MV-4-11 (cell line): ENCODE measurements around the gene RNU7-1.

ENCODE experiments used
- DNase-seq: peaks from one replicate; lab custom pipeline; 2025; lab: John Stamatoyannopoulos, UW

RNU7-1 gene

GRCh38 chr12:6917491-6918231, 26.0 kb upstream of the RNU7-1 start:
- DNase-seq, result no peak

- DNase-seq, result no peak
These were observed 24.0 kb upstream of the RNU7-1 start for GRCh38 chr12:6919588-6919987.

- DNase-seq, result no peak
These were observed 22.1 kb upstream of the RNU7-1 start for GRCh38 chr12:6921539-6921938.

- peak; percentile 66 for DNase-seq
These were observed 21.3 kb upstream of the RNU7-1 start for GRCh38 chr12:6921996-6922946.

GRCh38 chr12:6923003-6923732, 20.4 kb upstream of the RNU7-1 start:
- DNase-seq, result no peak

- no peak for DNase-seq
These were observed 19.8 kb upstream of the RNU7-1 start for GRCh38 chr12:6923851-6924250.

- DNase-seq, result no peak
These were observed 18.4 kb upstream of the RNU7-1 start for GRCh38 chr12:6925239-6925539.

- DNase-seq, result no peak
These were observed 17.9 kb upstream of the RNU7-1 start for GRCh38 chr12:6925540-6926279.

- DNase-seq, result peak; percentile 19
These were observed 16.1 kb upstream of the RNU7-1 start, which contains the start of gene ATN1 for GRCh38 chr12:6927379-6928021. TSS of gene ATN1 (plus strand) at chr12:6927959. CDS start at chr12:6934002, 6,043 bp downstream.

GRCh38 chr12:6928022-6928702, 15.5 kb upstream of the RNU7-1 start:
- no peak for DNase-seq

GRCh38 chr12:6928703-6929407, 14.8 kb upstream of the RNU7-1 start:
- no peak for DNase-seq

- no peak for DNase-seq
These were observed 13.9 kb upstream of the RNU7-1 start for GRCh38 chr12:6929466-6930452.

GRCh38 chr12:6932766-6933165, 10.8 kb upstream of the RNU7-1 start:
- DNase-seq, result no peak

GRCh38 chr12:6934110-6934509, 9.5 kb upstream of the RNU7-1 start:
- DNase-seq, result no peak

- DNase-seq, result no peak
These were observed 8.0 kb upstream of the RNU7-1 start for GRCh38 chr12:6935371-6936193.

- DNase-seq, result no peak
These were observed 7.4 kb upstream of the RNU7-1 start for GRCh38 chr12:6936194-6936635.

- DNase-seq, result no peak
These were observed 6.8 kb upstream of the RNU7-1 start for GRCh38 chr12:6936636-6937480.
